Ovary (tissue), 9 donors: Measurements from ENCODE around the gene VPS37B. TPM values are rescaled to one million over a fixed set of nuclear protein-coding genes. Genes with fewer than 3 reads are reported as not detected.

Experiments used
- DNase-seq, 5 donors: peaks; one replicate each; pipeline ENCODE4 v3.0.0-alpha.2; 2019 to 2020
- H3K27ac ChIP-seq, 2 donors: fragments of 200-600 bp; one replicate each; pipeline versions ENCODE4 v1.5.1 to v1.8.0; 2019 to 2022
- H3K27me3 ChIP-seq: fragments of 200-600 bp; one replicate; pipeline ENCODE4 v1.8.0; 2022
- H3K36me3 ChIP-seq: fragments of 200-600 bp; sonication (generic); one replicate; pipeline ENCODE4 v1.5.1; 2019
- H3K4me1 ChIP-seq: one replicate; pipeline ENCODE4 v1.8.1; 2013; ENCODE audit warnings: mild to moderate bottlenecking, moderate library complexity; ENCODE audit not compliant: insufficient read depth
- H3K4me3 ChIP-seq: fragments of 200-600 bp; sonication (generic); one replicate; pipeline ENCODE4 v1.5.1; 2017
- H3K9me3 ChIP-seq, 2 donors: fragments of 200-600 bp in 1 of 2; sonication (generic) in 1 of 2; one replicate each; pipeline versions ENCODE4 v1.5.1 to v1.8.1; 2013 to 2019; ENCODE audit warnings: mild to moderate bottlenecking in 1 of 2, moderate library complexity in 1 of 2
- CTCF ChIP-seq, 3 donors: fragments of 450-650 bp in 2 of 3; fragments of 200-600 bp in 1 of 3; IDR thresholded peaks; one replicate each; pipeline versions ENCODE4 v1.5.1 to v1.8.0; 2016 to 2022; ENCODE audit warnings: antibody characterized with exemption in 3 of 3, mild to moderate bottlenecking in 1 of 3
- EP300 ChIP-seq: sonication (generic); formaldehyde crosslinking; IDR thresholded peaks from one replicate; pipeline ENCODE4 v1.6.1; 2017; ENCODE audit warnings: antibody characterized with exemption
- POLR2A ChIP-seq: fragments of 450-650 bp; IDR thresholded peaks from one replicate; pipeline ENCODE4 v1.6.1; 2017; ENCODE audit warnings: antibody characterized with exemption, mild to moderate bottlenecking, moderate library complexity
- WGBS, 3 donors: extraction: QIAGEN DNeasy Blood & Tissue Kit in 1 of 3; methylation state at CpG; one replicate each; pipeline versions ENCODE4 v1.1.5 to v1.1.7; 2013 to 2017; 5-methylcytosine and 5-hydroxymethylcytosine counted together
- intact Hi-C, 4 donors: fragments of 100-400 bp; cut with DNase I; formaldehyde crosslinking; loops; one replicate each; pipeline versions ENCODE4 v1.11.0 to v1.15.1; 2022 to 2023
- polyA plus RNA-seq, 2 donors: library from polyadenylated mRNA; stranded (reverse); fragments of 200-250 nt in 1 of 2; fragments of 350-450 nt in 1 of 2; fragmentation: Illumina TruSeq in 1 of 2; extraction: RNeasy Lipid Tissue Mini Kit (QIAGEN cat#74804) in 1 of 2; gene quantifications; one replicate each; pipeline ENCODE4 v1.2.3, GENCODE V29; 2013 to 2014
- total RNA-seq, 7 donors: library from RNA; depleted of rRNA in 2 of 7; stranded (reverse); fragments of >200 nt in 2 of 7; fragmentation: NEBNext Ultra II Directional in 3 of 7; extraction: Animal tissue kit (Norgen Biotek cat#: 25700) in 3 of 7; gene quantifications; one replicate each; pipeline versions ENCODE4 v1.1.0 to v1.2.4, GENCODE V29; 2016 to 2023
- donor health status: DM: no; HTN: no; CAD: no; lungs with moderate emphysema.
- donor health status: DM: no; HTN: no; CAD: no.
- donor health status: Bipolar disorder and iron deficiency.
- donor health status: DM: yes; HTN: yes; CAD: no.
- donor health status: DM: no; HTN: no; CAD: no.
- donor health status: DM: yes; HTN: yes; CAD: no.

VPS37B gene
- total and polyA plus RNA-seq, 9 donors = 9.5 to 44.3 (median 12.1) TPM

GRCh38 chr12:122840580-122841513, 55.1 kb downstream of the VPS37B start:
- DNase-seq = no peak
- Histone ChIP-seq H3K4me3 (no peak overlapping the region), H3K4me1 (no peaks in the 10 kb centered on the region), H3K36me3 (no peaks in the 10 kb centered on the region), H3K27ac (no peak overlapping the region), H3K27me3 (no peaks in the 10 kb centered on the region), H3K9me3 (no peaks in the 10 kb centered on the region)
- no peak for TF ChIP-seq EP300
- TF ChIP-seq CTCF (IDR thresholded peaks at IDR 0.05) = no peak
- TF ChIP-seq POLR2A = no peak
- 87 to 91% (median 90%) methylated on average over 26 of the region's 26 CpGs for WGBS, 3 donors
- intact Hi-C loops = no loop called here

- TF ChIP-seq EP300 = no peak
- TF ChIP-seq CTCF (IDR thresholded peaks at IDR 0.05) = no peak
- TF ChIP-seq POLR2A = no peak
- Histone ChIP-seq H3K27me3 (no peaks in the 10 kb centered on the region), H3K4me1 (no peaks in the 10 kb centered on the region), H3K36me3 (no peaks in the 10 kb centered on the region), H3K27ac (no peak overlapping the region), H3K4me3 (no peak overlapping the region), H3K9me3 (no peaks in the 10 kb centered on the region)
- intact Hi-C loops = no loop called here
- 89 to 93% (median 91%) methylated on average over 18 of the region's 18 CpGs for WGBS, 3 donors
- no peak for DNase-seq
Measured at GRCh38 chr12:122839907-122840554, 55.9 kb downstream of the VPS37B start.

GRCh38 chr12:122838841-122839240, 57.1 kb downstream of the VPS37B start:
- 96 to 97% (median 97%) methylated on average over 5 of the region's 5 CpGs for WGBS, 3 donors
- Histone ChIP-seq H3K27me3 (no peaks in the 10 kb centered on the region), H3K36me3 (no peaks in the 10 kb centered on the region), H3K9me3 (no peaks in the 10 kb centered on the region), H3K4me3 (no peak overlapping the region), H3K4me1 (no peaks in the 10 kb centered on the region), H3K27ac (no peak overlapping the region)
- TF ChIP-seq CTCF (IDR thresholded peaks at IDR 0.05) (no peak), POLR2A (no peak), EP300 (no peak)
- intact Hi-C loops = no loop called here
- DNase-seq = no peak

- Histone ChIP-seq H3K27me3 (no peaks in the 10 kb centered on the region), H3K9me3 (no peaks in the 10 kb centered on the region), H3K27ac (no peak overlapping the region), H3K4me1 (no peaks in the 10 kb centered on the region), H3K36me3 (no peaks in the 10 kb centered on the region), H3K4me3 (no peak overlapping the region)
- DNase-seq = no peak
- TF ChIP-seq POLR2A = no peak
- no peak for TF ChIP-seq CTCF (IDR thresholded peaks at IDR 0.05)
- no peak for TF ChIP-seq EP300
- 90 to 92% (median 91%) methylated on average over 22 of the region's 22 CpGs for WGBS, 3 donors
- intact Hi-C loops = no loop called here
Measured at GRCh38 chr12:122837306-122838265, 58.3 kb downstream of the VPS37B start.
